ENCODE measurements around the gene PHETA1.
"Not testable (repeated sequence)": the region's sequence is repeated elsewhere in the genome, so short reads cannot be mapped to it uniquely, and the experiment has no call there.

Gene PHETA1

GRCh38 chr12:111343181-111343580, 25.7 kb downstream of the PHETA1 start:
- no peaks in the 10 kb centered on the region for H3K4me1 ChIP-seq (ENCODE audit: low read depth, poor library complexity, severe bottlenecking)
- H3K27ac ChIP-seq, result no peak overlapping the region
- TF ChIP-seq CTCF (conservative IDR thresholded peaks at IDR 0.05; ENCODE audit: low read depth, low read length), result no peak
- no peak overlapping the region for H2AFZ ChIP-seq (ENCODE audit: low read depth)
- no peak overlapping the region for H3K4me2 ChIP-seq
- H3K27me3 ChIP-seq (ENCODE audit: insufficient read depth, low read depth), result no peaks in the 10 kb centered on the region
- H3K36me3 ChIP-seq (ENCODE audit: insufficient read depth), result no peaks in the 10 kb centered on the region
- no peak overlapping the region for H3K9ac ChIP-seq
- no peaks in the 10 kb centered on the region for H4K20me1 ChIP-seq (ENCODE audit: insufficient read depth)
- no peaks in the 10 kb centered on the region for H3K79me2 ChIP-seq (ENCODE audit: insufficient read depth, low read depth)
- no peak overlapping the region for H3K4me3 ChIP-seq (IDR thresholded peaks at IDR 0.05; ENCODE audit: insufficient read depth, low read depth, low read length)

- H3K36me3 ChIP-seq (ENCODE audit: insufficient read depth), result no peaks in the 10 kb centered on the region
- no peak overlapping the region for H2AFZ ChIP-seq (ENCODE audit: low read depth)
- H3K4me2 ChIP-seq, result no peak overlapping the region
- no peaks in the 10 kb centered on the region for H4K20me1 ChIP-seq (ENCODE audit: insufficient read depth)
- H3K27me3 ChIP-seq (ENCODE audit: insufficient read depth, low read depth), result no peaks in the 10 kb centered on the region
- no peak overlapping the region for H3K27ac ChIP-seq
- no peaks in the 10 kb centered on the region for H3K4me1 ChIP-seq (ENCODE audit: low read depth, poor library complexity, severe bottlenecking)
- H3K79me2 ChIP-seq (ENCODE audit: insufficient read depth, low read depth), result no peaks in the 10 kb centered on the region
- H3K4me3 ChIP-seq (IDR thresholded peaks at IDR 0.05; ENCODE audit: insufficient read depth, low read depth, low read length), result no peak overlapping the region
- no peak overlapping the region for H3K9ac ChIP-seq
- TF ChIP-seq CTCF (conservative IDR thresholded peaks at IDR 0.05; ENCODE audit: low read depth, low read length), result no peak
Observed at GRCh38 chr12:111342376-111342775, 26.5 kb downstream of the PHETA1 start.

- H3K4me3 ChIP-seq (IDR thresholded peaks at IDR 0.05; ENCODE audit: insufficient read depth, low read depth, low read length), result no peak overlapping the region
- no peaks in the 10 kb centered on the region for H3K4me1 ChIP-seq (ENCODE audit: low read depth, poor library complexity, severe bottlenecking)
- H3K79me2 ChIP-seq (ENCODE audit: insufficient read depth, low read depth), result no peaks in the 10 kb centered on the region
- H2AFZ ChIP-seq (ENCODE audit: low read depth), result no peak overlapping the region
- TF ChIP-seq CTCF (conservative IDR thresholded peaks at IDR 0.05; ENCODE audit: low read depth, low read length), result no peak
- no peak overlapping the region for H3K27ac ChIP-seq
- H4K20me1 ChIP-seq (ENCODE audit: insufficient read depth), result no peaks in the 10 kb centered on the region
- no peaks in the 10 kb centered on the region for H3K36me3 ChIP-seq (ENCODE audit: insufficient read depth)
- H3K4me2 ChIP-seq, result no peak overlapping the region
- H3K9ac ChIP-seq, result no peak overlapping the region
- H3K27me3 ChIP-seq (ENCODE audit: insufficient read depth, low read depth), result no peaks in the 10 kb centered on the region
Observed at GRCh38 chr12:111341426-111342065, 27.3 kb downstream of the PHETA1 start.

- H3K79me2 ChIP-seq (ENCODE audit: insufficient read depth, low read depth); H3K4me2 ChIP-seq; H3K27ac ChIP-seq; H3K4me3 ChIP-seq (IDR thresholded peaks at IDR 0.05; ENCODE audit: insufficient read depth, low read depth, low read length); H4K20me1 ChIP-seq (ENCODE audit: insufficient read depth); H2AFZ ChIP-seq (ENCODE audit: low read depth); H3K4me1 ChIP-seq (ENCODE audit: low read depth, poor library complexity, severe bottlenecking); H3K9ac ChIP-seq; H3K27me3 ChIP-seq (ENCODE audit: insufficient read depth, low read depth); H3K36me3 ChIP-seq (ENCODE audit: insufficient read depth): not testable (repeated sequence)
Observed at GRCh38 chr12:111340680-111341079, 28.2 kb downstream of the PHETA1 start.

GRCh38 chr12:111340231-111340630, 28.7 kb downstream of the PHETA1 start:
- Histone ChIP-seq H3K27me3 (ENCODE audit: insufficient read depth, low read depth) (no peaks in the 10 kb centered on the region), H3K4me2 (no peak overlapping the region), H3K4me3 (IDR thresholded peaks at IDR 0.05; ENCODE audit: insufficient read depth, low read depth, low read length) (no peak overlapping the region), H3K4me1 (ENCODE audit: low read depth, poor library complexity, severe bottlenecking) (no peaks in the 10 kb centered on the region), H2AFZ (ENCODE audit: low read depth) (no peak overlapping the region), H3K27ac (no peak overlapping the region), H3K9ac (no peak overlapping the region), H4K20me1 (ENCODE audit: insufficient read depth) (no peaks in the 10 kb centered on the region), H3K79me2 (ENCODE audit: insufficient read depth, low read depth) (no peaks in the 10 kb centered on the region), H3K36me3 (ENCODE audit: insufficient read depth) (no peaks in the 10 kb centered on the region)
- TF ChIP-seq CTCF (conservative IDR thresholded peaks at IDR 0.05; ENCODE audit: low read depth, low read length), result no peak
